HG02943 (cell line): ENCODE results near the gene ADAMTSL3.

Experiments
- ATAC-seq: cut with Tn5 transposase; IDR thresholded peaks from one replicate; pipeline ENCODE4 v1.9.1; 2021; ENCODE audit warnings: mild to moderate bottlenecking, low read depth, moderate library complexity; ENCODE audit not compliant: unreplicated experiment

ADAMTSL3 gene

GRCh38 chr15:83656192-83656591 lies 2.3 kb downstream of the ADAMTSL3 start:
- ATAC-seq = no peak

- ATAC-seq = no peak
Measured at GRCh38 chr15:83656943-83657528, 3.1 kb downstream of the ADAMTSL3 start.

- ATAC-seq = no peak
Measured at GRCh38 chr15:83657549-83657948, 3.6 kb downstream of the ADAMTSL3 start.

- ATAC-seq = no peak
Measured at GRCh38 chr15:83658430-83659416, 4.8 kb downstream of the ADAMTSL3 start.

- no peak for ATAC-seq
Measured at GRCh38 chr15:83659417-83659812, 5.5 kb downstream of the ADAMTSL3 start.

- ATAC-seq = no peak
Measured at GRCh38 chr15:83665480-83665879, 11.6 kb downstream of the ADAMTSL3 start.

- no peak for ATAC-seq
Measured at GRCh38 chr15:83670672-83671229, 16.8 kb downstream of the ADAMTSL3 start.

- ATAC-seq = no peak
Measured at GRCh38 chr15:83671603-83672002, 17.7 kb downstream of the ADAMTSL3 start.

- no peak for ATAC-seq
Measured at GRCh38 chr15:83673385-83673784, 19.5 kb downstream of the ADAMTSL3 start.

GRCh38 chr15:83682476-83683088 lies 28.7 kb downstream of the ADAMTSL3 start:
- no peak for ATAC-seq

- no peak for ATAC-seq
Measured at GRCh38 chr15:83685916-83686332, 32.0 kb downstream of the ADAMTSL3 start.

GRCh38 chr15:83688201-83688600 lies 34.3 kb downstream of the ADAMTSL3 start:
- no peak for ATAC-seq

- no peak for ATAC-seq
Measured at GRCh38 chr15:83690676-83691075, 36.8 kb downstream of the ADAMTSL3 start.

- no peak for ATAC-seq
Measured at GRCh38 chr15:83692746-83693581, 39.0 kb downstream of the ADAMTSL3 start.

- no peak for ATAC-seq
Measured at GRCh38 chr15:83694015-83694414, 40.1 kb downstream of the ADAMTSL3 start.

GRCh38 chr15:83694536-83694935 lies 40.6 kb downstream of the ADAMTSL3 start:
- ATAC-seq = no peak

- ATAC-seq = no peak
Measured at GRCh38 chr15:83695246-83695645, 41.3 kb downstream of the ADAMTSL3 start.

- no peak for ATAC-seq
Measured at GRCh38 chr15:83695901-83696425, 42.0 kb downstream of the ADAMTSL3 start.

- no peak for ATAC-seq
Measured at GRCh38 chr15:83697716-83698115, 43.8 kb downstream of the ADAMTSL3 start.

GRCh38 chr15:83698294-83698693 lies 44.4 kb downstream of the ADAMTSL3 start:
- ATAC-seq = no peak
